Left lung (tissue), 10 donors: ENCODE measurements around the gene SPTBN4. TPM values are rescaled to one million over a fixed set of nuclear protein-coding genes. Genes with fewer than 3 reads are reported as not detected.

Source experiments
- ATAC-seq: fragments of 200-7000 bp; cut with Tn5 transposase; one replicate; pipeline ENCODE4 v1.9.1; 2020; ENCODE audit warnings: moderate library complexity
- DNase-seq, 4 donors: peaks; one replicate each; pipeline ENCODE4 v3.0.0-alpha.2; 2013 to 2020
- H3K27ac ChIP-seq, 2 donors: fragments of 200-600 bp; sonication (generic) in 1 of 2; one replicate each; pipeline versions ENCODE4 v1.5.0 to v1.8.0; 2020 to 2021
- H3K27me3 ChIP-seq, 2 donors: fragments of 200-600 bp; sonication (generic) in 1 of 2; one replicate each; pipeline versions ENCODE4 v1.5.0 to v1.8.0; 2020 to 2021
- H3K36me3 ChIP-seq, 2 donors: fragments of 200-600 bp; sonication (generic) in 1 of 2; one replicate each; pipeline versions ENCODE4 v1.5.0 to v1.8.0; 2020 to 2021
- H3K4me1 ChIP-seq, 2 donors: fragments of 200-600 bp; one replicate each; pipeline ENCODE4 v1.8.0; 2021
- H3K4me3 ChIP-seq, 2 donors: fragments of 200-600 bp; sonication (generic) in 1 of 2; one replicate each; pipeline versions ENCODE4 v1.5.0 to v1.8.0; 2020 to 2021; ENCODE audit warnings: mild to moderate bottlenecking in 1 of 2
- H3K9me3 ChIP-seq, 2 donors: fragments of 200-600 bp; sonication (generic) in 1 of 2; one replicate each; pipeline versions ENCODE4 v1.5.0 to v1.8.0; 2020 to 2021
- intact Hi-C, 2 donors: fragments of 100-400 bp; cut with DNase I; formaldehyde crosslinking; loops; one replicate each; pipeline versions ENCODE4 v1.11.2 to v1.14.2; 2022
- polyA plus RNA-seq, 6 donors: library from polyadenylated mRNA; unstranded; fragments of 120-200 nt; gene quantifications; one replicate each; pipeline ENCODE4 v1.2.1, GENCODE V29; 2013; ENCODE audit not compliant: insufficient read length in 6 of 6
- total RNA-seq, 2 donors: library from RNA; stranded (reverse); fragmentation: NEBNext Ultra II Directional; extraction: Animal tissue kit (Norgen Biotek cat#: 25700); gene quantifications; one replicate each; pipeline ENCODE4 v1.2.1, GENCODE V29; 2021
- TF ChIP-seq, protein P1 (sequence below), 2 donors: fragments of 200-600 bp; sonication (generic) in 1 of 2; IDR thresholded peaks; one replicate each; pipeline versions ENCODE4 v1.5.0 to v1.8.0; 2021; ENCODE audit warnings: antibody characterized with exemption in 2 of 2
- donor health status: DM: no; HTN: yes; CAD: no.
- donor health status: DM: no; HTN: no; CAD: no.

SPTBN4 gene
- total and polyA plus RNA-seq, 8 donors = 0.42 to 2.5 (median 1.3) TPM

GRCh38 chr19:40578442-40578908 lies 111.7 kb downstream of the SPTBN4 start:
- TF ChIP-seq, protein P1, sequence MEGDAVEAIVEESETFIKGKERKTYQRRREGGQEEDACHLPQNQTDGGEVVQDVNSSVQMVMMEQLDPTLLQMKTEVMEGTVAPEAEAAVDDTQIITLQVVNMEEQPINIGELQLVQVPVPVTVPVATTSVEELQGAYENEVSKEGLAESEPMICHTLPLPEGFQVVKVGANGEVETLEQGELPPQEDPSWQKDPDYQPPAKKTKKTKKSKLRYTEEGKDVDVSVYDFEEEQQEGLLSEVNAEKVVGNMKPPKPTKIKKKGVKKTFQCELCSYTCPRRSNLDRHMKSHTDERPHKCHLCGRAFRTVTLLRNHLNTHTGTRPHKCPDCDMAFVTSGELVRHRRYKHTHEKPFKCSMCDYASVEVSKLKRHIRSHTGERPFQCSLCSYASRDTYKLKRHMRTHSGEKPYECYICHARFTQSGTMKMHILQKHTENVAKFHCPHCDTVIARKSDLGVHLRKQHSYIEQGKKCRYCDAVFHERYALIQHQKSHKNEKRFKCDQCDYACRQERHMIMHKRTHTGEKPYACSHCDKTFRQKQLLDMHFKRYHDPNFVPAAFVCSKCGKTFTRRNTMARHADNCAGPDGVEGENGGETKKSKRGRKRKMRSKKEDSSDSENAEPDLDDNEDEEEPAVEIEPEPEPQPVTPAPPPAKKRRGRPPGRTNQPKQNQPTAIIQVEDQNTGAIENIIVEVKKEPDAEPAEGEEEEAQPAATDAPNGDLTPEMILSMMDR (IDR thresholded peaks at IDR 0.05) = no peak
- H3K27me3 ChIP-seq = no peaks in the 10 kb centered on the region
- ATAC-seq (no peak), DNase-seq (no peak)
- H3K4me1 ChIP-seq = peaks cover 0 to 48% of the 10 kb centered on the region in 2 donors
- no peaks in the 10 kb centered on the region for H3K9me3 ChIP-seq
- peaks cover 0 to 45% of the 10 kb centered on the region in 2 donors for H3K36me3 ChIP-seq
- intact Hi-C loops = no loop called here
- peak overlapping the region in 1 of 2 donors; percentile 9 for H3K4me3 ChIP-seq
- no peak overlapping the region for H3K27ac ChIP-seq

DNA sequence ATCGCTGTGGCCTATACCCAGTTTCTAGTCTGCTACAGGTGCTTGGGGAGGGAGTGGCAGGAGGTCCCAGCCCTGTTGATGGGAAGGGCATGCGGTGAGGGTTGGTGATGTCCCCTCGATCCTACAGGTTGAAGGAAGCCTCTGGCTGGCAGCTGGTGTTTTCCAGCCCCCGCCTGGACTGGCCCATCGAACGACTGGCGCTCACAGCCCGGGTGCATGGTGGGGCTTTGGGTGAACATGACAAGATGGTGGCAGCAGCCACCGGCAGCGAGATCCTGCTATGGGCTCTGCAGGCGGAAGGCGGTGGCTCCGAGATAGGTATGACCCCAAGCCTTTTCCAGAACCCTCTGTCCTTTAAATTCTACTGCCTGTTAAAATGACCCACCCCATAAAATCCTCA lies 113.8 kb downstream of the SPTBN4 start:
- DNase-seq (no peak), ATAC-seq (no peak)
- Histone ChIP-seq H3K27me3 (no peaks in the 10 kb centered on the region), H3K9me3 (no peaks in the 10 kb centered on the region), H3K36me3 (peaks cover 0 to 66% of the 10 kb centered on the region in 2 donors), H3K4me1 (peaks cover 0 to 69% of the 10 kb centered on the region in 2 donors), H3K27ac (peak overlapping the region; percentile 13 to 92), H3K4me3 (peak overlapping the region in 1 of 2 donors; percentile 22)
- intact Hi-C loops = no loop called here
- TF ChIP-seq, protein P1 (IDR thresholded peaks at IDR 0.05) = no peak

- no peak for ATAC-seq
- Histone ChIP-seq H3K27me3 (no peaks in the 10 kb centered on the region), H3K36me3 (peaks cover 0 to 75% of the 10 kb centered on the region in 2 donors), H3K4me1 (peaks cover 0 to 71% of the 10 kb centered on the region in 2 donors), H3K27ac (no peak overlapping the region), H3K9me3 (no peaks in the 10 kb centered on the region), H3K4me3 (no peak overlapping the region)
- intact Hi-C loops = no loop called here
- TF ChIP-seq, protein P1 (IDR thresholded peaks at IDR 0.05) = no peak
- no peak for DNase-seq
Observed at GRCh38 chr19:40581531-40581930, 114.7 kb downstream of the SPTBN4 start.

DNA sequence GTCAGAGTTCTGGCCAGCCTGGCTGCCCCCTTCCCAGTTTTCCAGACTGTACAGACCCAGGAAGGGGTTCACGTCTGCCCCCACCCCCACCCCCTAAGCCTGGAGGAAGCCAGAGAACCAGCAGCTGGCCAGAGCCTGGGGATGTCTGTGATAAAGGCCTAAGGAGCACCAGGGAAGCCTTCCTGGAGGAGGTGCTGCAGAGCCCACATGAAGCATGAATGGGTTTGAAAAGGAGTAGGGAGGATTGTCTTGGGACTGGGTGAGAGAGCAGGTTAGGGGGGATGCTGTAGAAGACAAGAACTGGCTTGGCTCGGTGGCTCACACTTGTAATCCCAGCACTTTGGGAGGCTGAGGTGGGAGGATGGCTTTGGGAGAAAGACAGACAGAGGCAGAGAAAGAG lies 115.7 kb downstream of the SPTBN4 start:
- Histone ChIP-seq H3K9me3 (no peaks in the 10 kb centered on the region), H3K4me1 (peaks cover 0 to 69% of the 10 kb centered on the region in 2 donors), H3K36me3 (peaks cover 0 to 84% of the 10 kb centered on the region in 2 donors), H3K27ac (no peak overlapping the region), H3K27me3 (no peaks in the 10 kb centered on the region), H3K4me3 (no peak overlapping the region)
- no peak for ATAC-seq
- intact Hi-C loops = no loop called here
- TF ChIP-seq, protein P1 (IDR thresholded peaks at IDR 0.05) = no peak
- no peak for DNase-seq

- Histone ChIP-seq H3K9me3 (no peaks in the 10 kb centered on the region), H3K27ac (no peak overlapping the region), H3K4me1 (peaks cover 0 to 60% of the 10 kb centered on the region in 2 donors), H3K27me3 (no peaks in the 10 kb centered on the region), H3K4me3 (no peak overlapping the region), H3K36me3 (peaks cover 0 to 92% of the 10 kb centered on the region in 2 donors)
- no peak for DNase-seq
- TF ChIP-seq, protein P1 (IDR thresholded peaks at IDR 0.05) = no peak
- intact Hi-C loops = no loop called here
- no peak for ATAC-seq
Observed at GRCh38 chr19:40583283-40583682, 116.5 kb downstream of the SPTBN4 start.
